Thymus (tissue), 11 donors: ENCODE results near the gene PNKP. TPM values are rescaled to one million over a fixed set of nuclear protein-coding genes. Genes with fewer than 3 reads are reported as not detected.

Experiments
- DNase-seq, 9 donors: peaks; one replicate each; pipeline ENCODE4 v3.0.0-alpha.2; 2013; ENCODE audit warnings: low spot score in 9 of 9, low read depth in 6 of 9, missing footprints in 1 of 9
- H3K27ac ChIP-seq, 2 donors: one replicate each; pipeline ENCODE4 v1.5.1; 2013; ENCODE audit warnings: control low read depth in 1 of 2, low read depth in 1 of 2, low read length in 1 of 2, mild to moderate bottlenecking in 1 of 2, moderate library complexity in 1 of 2
- H3K27me3 ChIP-seq, 2 donors: one replicate each; pipeline ENCODE4 v1.5.1; 2013; ENCODE audit warnings: low read length in 1 of 2; ENCODE audit not compliant: control insufficient read depth in 2 of 2, insufficient read depth in 1 of 2
- H3K36me3 ChIP-seq, 2 donors: one replicate each; pipeline ENCODE4 v1.5.1; 2013; ENCODE audit warnings: low read length in 1 of 2, mild to moderate bottlenecking in 1 of 2, moderate library complexity in 1 of 2; ENCODE audit not compliant: control insufficient read depth in 2 of 2, insufficient read depth in 2 of 2
- H3K4me1 ChIP-seq, 2 donors: one replicate each; pipeline ENCODE4 v1.5.1; 2013; ENCODE audit warnings: low read length in 2 of 2; ENCODE audit not compliant: control insufficient read depth in 2 of 2, insufficient read depth in 2 of 2
- H3K4me3 ChIP-seq, 2 donors: one replicate each; pipeline ENCODE4 v1.5.1; 2013; ENCODE audit warnings: low read length in 2 of 2, control low read depth in 1 of 2, mild to moderate bottlenecking in 1 of 2
- H3K9me3 ChIP-seq, 2 donors: one replicate each; pipeline ENCODE4 v1.5.1; 2013; ENCODE audit warnings: low read length in 1 of 2, mild to moderate bottlenecking in 1 of 2; ENCODE audit not compliant: control insufficient read depth in 2 of 2, insufficient read depth in 1 of 2
- WGBS: extraction: QIAGEN DNeasy Blood & Tissue Kit; methylation state at CpG from one replicate; pipeline ENCODE4 v1.1.7; 2013; 5-methylcytosine and 5-hydroxymethylcytosine counted together
- polyA plus RNA-seq: library from polyadenylated mRNA; stranded (reverse); fragments of 200-250 nt; gene quantifications from one replicate; pipeline ENCODE4 v1.2.3, GENCODE V29; 2013
- total RNA-seq: library from RNA; stranded (reverse); fragments of 120-200 nt; gene quantifications from one replicate; pipeline ENCODE4 v1.2.4, GENCODE V29; 2013
- donor health status: healthy.

PNKP gene
- total and polyA plus RNA-seq, 2 donors: 28.4 to 85.3 TPM

- WGBS: 97% methylated on average over 18 of the region's 18 CpGs
- H3K4me1 ChIP-seq: peaks cover 0 to under 1% of the 10 kb centered on the region in 2 donors
Observed at GRCh38 chr19:49884109-49884508, 16.7 kb upstream of the PNKP start.

GRCh38 chr19:49883094-49883493 is 15.7 kb upstream of the PNKP start:
- Histone ChIP-seq H3K36me3 (peaks cover 58 to 60% of the 10 kb centered on the region in 2 donors), H3K4me1 (peaks cover under 1 to 11% of the 10 kb centered on the region in 2 donors), H3K4me3 (no peak overlapping the region), H3K27ac (no peak overlapping the region), H3K9me3 (peaks cover 3 to 10% of the 10 kb centered on the region in 2 donors), H3K27me3 (peaks cover 0 to 6% of the 10 kb centered on the region in 2 donors)
- no peak for DNase-seq
- 98% methylated on average over 5 of the region's 5 CpGs for WGBS

More at GRCh38 chr19:49884109-49884508, 16.7 kb upstream of the PNKP start:
- Histone ChIP-seq H3K9me3 (peaks cover 3 to 8% of the 10 kb centered on the region in 2 donors), H3K36me3 (peaks cover 58% of the 10 kb centered on the region in 2 donors), H3K27me3 (peaks cover 0 to 7% of the 10 kb centered on the region in 2 donors), H3K4me3 (no peak overlapping the region), H3K27ac (no peak overlapping the region)
- no peak for DNase-seq

DNA sequence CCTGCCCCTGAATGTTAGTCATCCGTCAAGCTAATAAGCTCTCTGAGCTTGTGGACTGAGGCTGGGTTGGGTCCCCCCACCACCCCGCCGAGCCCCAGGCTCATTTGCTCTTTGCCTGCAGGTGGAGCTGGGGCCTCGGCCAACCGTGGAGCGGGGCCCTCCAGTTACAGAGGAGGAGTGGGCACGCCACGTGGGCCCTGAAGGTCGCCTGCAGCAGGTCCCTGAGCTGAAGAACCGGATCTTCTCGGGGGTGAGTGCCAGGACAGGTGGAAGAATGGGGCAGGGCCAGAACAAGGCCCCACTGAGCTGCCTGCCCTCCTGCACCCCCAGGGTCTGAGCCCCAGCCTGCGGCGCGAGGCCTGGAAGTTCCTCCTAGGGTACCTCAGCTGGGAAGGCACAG is 15.3 kb upstream of the PNKP start:
- Histone ChIP-seq H3K27me3 (peaks cover 0 to 3% of the 10 kb centered on the region in 2 donors), H3K36me3 (peaks cover 58 to 60% of the 10 kb centered on the region in 2 donors)

DNA sequence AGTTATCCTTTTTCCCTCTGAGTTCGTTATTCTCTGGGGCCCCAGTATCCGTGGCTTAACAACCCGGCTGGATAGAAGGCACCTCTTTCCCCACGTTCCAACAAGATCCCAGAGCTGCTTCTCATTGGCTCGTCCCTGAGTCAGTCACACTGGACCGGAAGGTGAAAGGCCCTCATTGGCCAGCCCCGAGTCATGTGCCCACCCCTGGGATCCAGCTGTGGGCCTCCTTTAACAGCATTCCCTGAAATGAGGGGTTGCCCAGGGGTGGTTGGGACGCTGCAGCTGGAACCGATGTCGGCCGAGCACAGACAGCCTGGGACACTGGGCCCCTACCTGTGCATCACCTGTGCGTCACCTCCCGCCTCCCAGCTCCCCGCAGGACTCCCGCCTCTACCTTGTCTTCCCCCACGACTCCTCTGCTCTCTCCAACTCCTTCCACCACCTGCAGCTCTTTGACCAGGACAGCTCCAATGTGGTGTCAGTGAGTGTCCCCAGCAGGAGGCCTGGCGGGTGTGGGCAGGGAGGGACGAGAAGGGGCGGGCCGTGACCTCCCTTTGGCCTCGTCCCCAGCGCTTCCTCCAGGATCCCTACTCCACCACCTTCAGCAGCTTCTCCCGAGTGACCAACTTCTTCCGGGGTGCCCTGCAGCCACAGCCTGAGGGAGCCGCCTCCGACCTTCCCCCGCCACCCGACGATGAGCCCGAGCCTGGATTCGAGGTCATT is 14.5 kb upstream of the PNKP start:
- Histone ChIP-seq H3K27ac (no peak overlapping the region), H3K27me3 (no peaks in the 10 kb centered on the region), H3K4me3 (no peak overlapping the region), H3K4me1 (peaks cover 2 to 16% of the 10 kb centered on the region in 2 donors), H3K36me3 (peaks cover 55 to 60% of the 10 kb centered on the region in 2 donors), H3K9me3 (peaks cover 3 to 14% of the 10 kb centered on the region in 2 donors)
- no peak for DNase-seq
- 98% methylated on average over 31 of the region's 31 CpGs for WGBS

More for the DNA sequence above, 15.3 kb upstream of the PNKP start:
- DNase-seq: no peak
- 98% methylated on average over 14 of the region's 14 CpGs for WGBS
- H3K4me1 ChIP-seq: peaks cover 2 to 14% of the 10 kb centered on the region in 2 donors
- H3K4me3 ChIP-seq: no peak overlapping the region
- peaks cover 3 to 14% of the 10 kb centered on the region in 2 donors for H3K9me3 ChIP-seq
- H3K27ac ChIP-seq: no peak overlapping the region

DNA sequence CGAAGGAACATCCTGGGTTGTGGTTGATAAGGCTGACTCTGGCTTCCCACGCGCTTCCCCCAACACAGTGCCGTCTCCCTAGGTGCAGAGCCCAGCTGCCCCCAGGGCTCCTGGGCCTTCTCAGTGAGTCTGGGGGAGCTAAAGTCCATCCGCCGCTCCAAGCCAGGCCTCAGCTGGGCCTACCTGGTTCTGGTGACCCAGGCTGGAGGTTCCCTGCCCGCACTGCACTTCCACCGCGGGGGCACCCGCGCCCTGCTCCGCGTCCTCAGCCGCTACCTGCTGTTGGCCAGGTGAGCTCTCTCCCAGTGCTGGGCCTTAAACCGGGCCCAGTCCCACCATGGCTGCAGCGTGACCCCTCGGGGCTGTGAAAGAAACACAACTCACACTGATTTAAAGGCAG is 13.8 kb upstream of the PNKP start:
- WGBS: 97% methylated on average over 17 of the region's 17 CpGs
- DNase-seq: no peak
- H3K27ac ChIP-seq: no peak overlapping the region
- peaks cover 2 to 17% of the 10 kb centered on the region in 2 donors for H3K4me1 ChIP-seq
- H3K27me3 ChIP-seq: no peaks in the 10 kb centered on the region
- peaks cover 55 to 60% of the 10 kb centered on the region in 2 donors for H3K36me3 ChIP-seq
- no peak overlapping the region for H3K4me3 ChIP-seq
- peaks cover 3 to 14% of the 10 kb centered on the region in 2 donors for H3K9me3 ChIP-seq

DNA sequence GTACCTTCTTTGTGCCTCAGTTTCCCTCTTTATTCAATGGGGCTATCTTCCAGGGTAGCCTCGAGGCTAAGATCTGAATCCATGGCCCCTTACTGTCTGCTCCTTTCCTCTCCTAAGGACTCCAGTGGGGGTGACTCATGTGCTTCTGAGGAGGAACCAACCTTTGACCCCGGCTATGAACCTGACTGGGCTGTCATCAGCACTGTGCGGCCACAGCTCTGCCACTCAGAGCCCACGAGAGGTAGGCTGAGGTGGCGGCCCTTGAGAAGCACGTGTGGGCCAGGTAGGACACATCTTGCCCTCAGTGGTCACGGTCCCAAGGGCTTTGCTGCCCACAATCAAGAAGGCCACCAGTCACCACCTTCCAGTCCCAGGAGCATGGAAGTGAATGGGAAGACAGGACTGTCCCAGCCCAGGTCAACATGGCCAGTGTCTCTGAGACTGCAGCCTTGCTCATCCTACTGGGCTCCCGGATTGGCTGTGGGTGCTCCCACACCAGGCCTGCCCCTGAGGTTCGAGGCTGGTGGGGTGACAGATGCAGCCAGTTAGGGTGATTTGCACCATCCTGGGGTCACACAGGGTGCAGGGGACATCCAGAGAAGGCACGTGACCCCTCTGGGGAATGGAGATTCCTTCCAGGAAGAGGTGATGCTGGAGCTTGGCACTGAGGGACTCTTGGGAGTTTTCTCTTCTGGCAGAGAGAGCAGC is 12.9 kb upstream of the PNKP start:
- Histone ChIP-seq H3K4me3 (no peak overlapping the region), H3K27me3 (no peaks in the 10 kb centered on the region), H3K4me1 (peaks cover 4 to 24% of the 10 kb centered on the region in 2 donors), H3K36me3 (peaks cover 51 to 60% of the 10 kb centered on the region in 2 donors), H3K9me3 (peaks cover 3 to 14% of the 10 kb centered on the region in 2 donors), H3K27ac (no peak overlapping the region)
- no peak for DNase-seq
- WGBS: 97% methylated on average over 10 of the region's 10 CpGs

DNA sequence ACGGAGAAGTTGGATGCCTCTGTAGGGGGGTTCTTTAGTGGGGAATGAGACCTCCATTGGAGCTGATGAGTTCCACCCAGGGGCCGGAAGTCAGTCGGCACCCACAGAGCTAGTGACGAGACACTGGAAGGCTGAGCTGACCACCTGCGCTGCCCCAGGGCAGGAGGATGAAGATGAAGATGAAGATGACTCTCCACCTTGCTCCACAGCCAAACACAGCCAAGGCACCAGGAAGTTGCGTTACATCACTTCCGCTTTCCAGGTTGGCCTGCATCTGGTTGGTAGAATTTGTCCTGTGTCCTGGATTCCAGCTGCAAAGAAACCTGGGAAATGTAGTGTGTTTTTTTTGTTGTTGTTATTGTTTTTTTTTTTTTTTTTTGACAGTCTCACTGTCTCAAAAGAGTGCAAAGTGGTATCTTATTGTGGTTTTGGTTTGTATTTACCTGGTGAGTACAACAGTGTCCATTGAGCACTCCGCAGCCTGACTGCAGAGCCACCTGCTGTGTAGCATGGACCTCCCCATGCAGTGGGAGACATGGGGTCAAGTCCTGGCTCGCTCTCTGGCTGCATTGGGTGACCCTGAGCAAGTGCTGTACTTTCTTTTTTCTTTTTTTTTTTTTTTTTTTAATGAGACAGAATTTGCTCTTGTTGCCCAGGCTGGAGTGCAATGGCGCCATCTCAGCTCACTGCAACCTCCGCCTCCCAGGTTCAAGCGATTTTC is 12.0 kb upstream of the PNKP start:
- H3K4me1 ChIP-seq: peaks cover 4 to 28% of the 10 kb centered on the region in 2 donors
- peaks cover 3 to 14% of the 10 kb centered on the region in 2 donors for H3K9me3 ChIP-seq
- WGBS: 99% methylated on average over 12 of the region's 12 CpGs
- H3K27ac ChIP-seq: no peak overlapping the region
- H3K4me3 ChIP-seq: no peak overlapping the region
- H3K36me3 ChIP-seq: peaks cover 45 to 56% of the 10 kb centered on the region in 2 donors
- DNase-seq: no peak
- no peaks in the 10 kb centered on the region for H3K27me3 ChIP-seq

DNA sequence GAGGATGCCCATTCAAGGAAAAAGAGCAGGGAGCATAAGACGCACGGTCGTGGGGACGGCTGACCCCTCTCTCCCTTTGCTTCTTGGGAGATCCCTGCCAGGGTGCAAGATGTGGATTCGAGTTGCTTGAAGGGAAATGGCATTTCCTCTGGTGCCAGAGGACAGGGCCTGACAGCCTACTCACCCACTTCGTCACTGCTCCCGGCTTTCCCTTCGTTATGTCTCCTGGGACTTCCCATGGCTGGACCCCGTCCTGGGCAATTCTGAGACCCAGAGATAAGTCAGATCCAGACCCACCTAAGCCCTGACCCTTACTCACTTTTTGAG is 11.3 kb upstream of the PNKP start:
- Histone ChIP-seq H3K27ac (peak overlapping the region in 1 of 2 donors; percentile 100), H3K4me1 (peaks cover 4 to 28% of the 10 kb centered on the region in 2 donors), H3K4me3 (no peak overlapping the region), H3K9me3 (peaks cover 3 to 14% of the 10 kb centered on the region in 2 donors), H3K36me3 (peaks cover 38 to 51% of the 10 kb centered on the region in 2 donors), H3K27me3 (no peaks in the 10 kb centered on the region)
- WGBS: 93% methylated on average over 9 of the region's 9 CpGs
- DNase-seq: no peak
